AG09309 (cell line): ENCODE results near the gene CD58.

Experiments used
- DNase-seq: peaks from one replicate; pipeline ENCODE4 v3.0.0-alpha.2; 2010; ENCODE audit warnings: low read depth
- H3K4me3 ChIP-seq: 2 replicates; pipeline ENCODE4 v1.5.1; 2011; ENCODE audit warnings: mild to moderate bottlenecking, low read depth, low read length, moderate library complexity; ENCODE audit not compliant: control insufficient read depth
- TF ChIP-seq, protein P1 (sequence below): IDR thresholded peaks from 2 replicates; pipeline ENCODE4 v1.5.1; 2011; ENCODE audit warnings: mild to moderate bottlenecking, low read depth, low read length, inconsistent platforms; ENCODE audit not compliant: insufficient read depth, control insufficient read depth; ENCODE audit errors: missing control alignments

CD58 gene

DNA sequence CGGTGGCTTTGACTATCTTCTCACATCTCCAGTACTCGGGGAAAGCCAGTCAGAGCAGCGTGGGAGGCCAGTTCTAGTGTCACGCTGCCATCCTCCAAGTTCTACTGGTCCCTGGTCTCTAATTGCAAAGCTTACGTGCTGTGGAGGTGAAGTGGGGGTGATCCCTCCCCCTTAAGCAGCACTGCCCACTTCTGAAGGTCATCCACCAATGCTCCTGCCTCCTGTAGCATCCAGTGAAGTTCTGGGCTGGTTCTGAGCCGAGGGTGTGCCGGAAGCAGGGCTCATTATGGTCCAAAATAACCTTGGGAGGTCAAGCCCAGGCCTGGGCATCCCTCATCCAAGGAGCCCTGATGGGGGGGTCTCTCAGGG, 95.0 kb downstream of the CD58 start:
- H3K4me3 ChIP-seq = no peak overlapping the region
- TF ChIP-seq, protein P1, sequence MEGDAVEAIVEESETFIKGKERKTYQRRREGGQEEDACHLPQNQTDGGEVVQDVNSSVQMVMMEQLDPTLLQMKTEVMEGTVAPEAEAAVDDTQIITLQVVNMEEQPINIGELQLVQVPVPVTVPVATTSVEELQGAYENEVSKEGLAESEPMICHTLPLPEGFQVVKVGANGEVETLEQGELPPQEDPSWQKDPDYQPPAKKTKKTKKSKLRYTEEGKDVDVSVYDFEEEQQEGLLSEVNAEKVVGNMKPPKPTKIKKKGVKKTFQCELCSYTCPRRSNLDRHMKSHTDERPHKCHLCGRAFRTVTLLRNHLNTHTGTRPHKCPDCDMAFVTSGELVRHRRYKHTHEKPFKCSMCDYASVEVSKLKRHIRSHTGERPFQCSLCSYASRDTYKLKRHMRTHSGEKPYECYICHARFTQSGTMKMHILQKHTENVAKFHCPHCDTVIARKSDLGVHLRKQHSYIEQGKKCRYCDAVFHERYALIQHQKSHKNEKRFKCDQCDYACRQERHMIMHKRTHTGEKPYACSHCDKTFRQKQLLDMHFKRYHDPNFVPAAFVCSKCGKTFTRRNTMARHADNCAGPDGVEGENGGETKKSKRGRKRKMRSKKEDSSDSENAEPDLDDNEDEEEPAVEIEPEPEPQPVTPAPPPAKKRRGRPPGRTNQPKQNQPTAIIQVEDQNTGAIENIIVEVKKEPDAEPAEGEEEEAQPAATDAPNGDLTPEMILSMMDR = no peak
- no peak for DNase-seq

DNA sequence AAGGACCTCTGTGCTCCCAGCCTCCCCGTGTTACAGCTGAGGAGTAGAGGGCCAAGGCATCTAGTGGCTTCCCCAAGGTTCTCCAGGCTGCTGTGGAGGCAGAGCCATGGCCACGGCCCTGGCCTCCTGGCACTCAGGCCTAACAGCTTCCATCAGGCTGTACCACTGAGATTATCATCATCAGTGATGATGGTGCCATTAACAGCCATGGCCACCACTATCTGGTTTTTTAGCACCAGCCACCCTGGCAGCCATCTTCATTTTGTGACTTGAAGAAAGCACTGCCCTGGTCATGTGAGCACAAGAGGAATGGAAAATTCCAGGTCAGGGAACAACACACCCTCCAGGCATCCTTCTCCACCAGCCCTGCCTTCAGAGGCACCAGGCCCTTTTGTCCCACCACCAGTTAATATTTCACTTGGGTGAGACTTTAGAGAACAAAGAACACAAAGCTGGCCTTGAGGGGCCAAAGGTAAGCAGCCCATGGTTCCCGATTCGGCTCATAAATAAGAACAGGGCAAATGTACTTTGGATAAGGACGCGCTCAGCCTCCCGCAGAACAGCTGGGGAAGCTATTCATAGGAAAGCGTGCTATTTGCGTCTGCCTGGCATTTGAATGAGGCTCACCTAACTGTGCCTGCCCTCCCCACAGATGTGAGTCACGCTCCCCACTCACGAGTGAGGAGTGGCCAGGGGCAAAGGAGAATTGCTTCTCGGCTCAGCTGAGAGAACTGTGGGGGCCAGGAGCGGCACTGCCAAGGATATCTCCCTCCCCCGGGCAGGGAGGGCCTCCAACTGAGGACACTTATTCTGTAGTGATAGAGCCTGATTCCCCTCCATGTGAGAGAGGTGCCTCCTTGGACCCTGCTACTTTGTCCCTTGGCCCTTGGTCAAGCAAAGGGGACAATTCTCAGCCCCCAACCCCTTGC, 95.6 kb downstream of the CD58 start:
- TF ChIP-seq, protein P1 = no peak
- no peak overlapping the region for H3K4me3 ChIP-seq
- no peak for DNase-seq

DNA sequence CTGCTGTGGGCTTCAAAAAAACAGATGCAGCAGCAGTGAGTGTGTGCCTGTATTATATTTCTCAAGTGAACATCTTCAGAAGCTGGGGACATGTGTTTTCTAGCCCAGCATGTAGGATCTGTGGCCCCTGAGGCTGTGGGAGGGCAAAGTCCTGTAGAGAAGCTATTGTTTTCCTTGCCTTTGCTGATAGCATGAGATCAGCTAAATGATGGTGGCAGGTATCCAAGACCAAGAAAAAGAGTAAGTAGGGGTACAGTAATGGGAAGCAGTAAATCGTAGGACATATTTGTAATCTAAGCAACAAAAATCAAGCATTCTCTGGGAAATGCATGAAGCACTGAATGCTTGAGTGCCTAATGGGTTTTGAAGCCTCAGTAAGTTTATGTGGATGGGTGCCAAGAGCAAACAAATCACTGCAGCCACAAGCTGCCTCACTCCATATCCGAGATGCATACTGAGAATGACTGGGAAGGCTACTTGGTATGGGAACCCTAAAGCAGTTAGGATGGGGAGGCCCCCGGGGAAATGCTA, 98.3 kb downstream of the CD58 start:
- no peak overlapping the region for H3K4me3 ChIP-seq
- DNase-seq = no peak
- TF ChIP-seq, protein P1 = no peak

DNA sequence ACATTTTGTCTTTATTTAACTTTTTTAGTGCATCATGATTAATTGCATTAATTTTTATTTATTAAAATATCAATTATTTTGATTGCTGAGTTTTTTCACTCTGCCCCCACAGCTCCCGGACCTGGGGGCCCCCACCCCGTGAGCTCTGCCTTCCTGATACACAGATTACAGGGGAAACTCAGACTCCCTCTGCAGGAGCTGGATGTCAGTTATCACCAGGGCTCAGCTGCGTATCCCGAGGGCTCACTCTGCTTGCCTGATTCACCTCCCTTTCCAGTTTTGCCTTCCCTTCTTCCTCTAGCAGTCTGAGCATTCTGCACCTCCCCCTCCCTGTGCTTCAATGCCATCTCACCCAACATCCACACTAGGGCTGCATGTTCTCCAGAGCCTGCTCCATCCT, 99.6 kb downstream of the CD58 start:
- H3K4me3 ChIP-seq = no peak overlapping the region
- DNase-seq = no peak
- TF ChIP-seq, protein P1 = no peak

DNA sequence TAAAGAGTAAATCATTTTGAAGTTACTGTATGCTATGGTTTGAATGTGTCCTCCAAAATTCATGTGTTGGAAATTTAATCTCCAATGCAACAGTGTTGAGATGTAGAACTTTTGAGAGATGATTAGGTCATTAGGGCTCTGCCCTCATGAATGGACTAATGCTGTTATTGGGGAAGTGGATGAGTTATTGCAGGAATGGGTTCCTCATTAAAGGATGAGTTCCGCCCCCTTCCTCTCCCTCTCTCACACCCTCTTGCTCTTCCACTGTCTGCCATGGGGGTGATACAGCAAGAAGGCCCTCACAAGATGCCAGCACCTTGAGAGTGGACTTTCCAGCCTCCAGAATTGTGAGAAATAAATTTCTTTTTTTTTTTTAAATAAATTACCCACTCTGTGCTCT, 100.2 kb downstream of the CD58 start:
- no peak overlapping the region for H3K4me3 ChIP-seq
- no peak for DNase-seq
- TF ChIP-seq, protein P1 = no peak

DNA sequence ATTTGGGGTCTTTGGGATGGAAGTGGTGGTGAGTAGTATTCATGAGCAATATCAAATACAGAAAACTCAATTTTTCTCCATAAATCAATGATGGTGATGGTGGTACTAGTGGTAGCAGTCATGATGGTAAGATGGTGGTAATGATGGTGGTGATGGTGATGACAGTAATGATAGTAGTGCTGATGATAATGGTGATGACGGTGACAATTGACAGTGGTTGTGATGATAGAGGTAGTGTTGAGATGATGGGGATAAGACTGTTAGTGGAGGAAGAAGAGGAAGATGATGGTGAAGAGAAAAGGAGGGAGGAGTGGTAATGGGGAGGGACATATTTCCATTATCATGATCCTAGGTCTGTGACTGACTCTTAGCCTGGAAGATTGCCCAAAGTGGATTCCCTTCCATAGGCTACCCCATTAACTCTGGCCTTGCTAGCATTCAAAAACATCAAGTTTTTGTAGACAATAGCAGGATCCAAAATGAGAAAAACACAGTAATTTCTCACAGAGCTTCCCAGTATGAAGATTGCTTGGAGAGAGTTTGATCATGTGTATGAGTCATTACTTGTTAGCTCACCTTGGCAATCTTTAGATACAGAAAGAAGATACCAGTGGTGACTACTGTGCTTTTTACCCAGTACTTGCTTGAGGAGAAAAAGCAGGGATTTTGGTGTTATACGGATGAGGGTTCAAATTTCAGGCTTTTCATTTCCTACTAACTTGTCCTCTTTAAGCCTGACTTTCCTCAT, 103.8 kb downstream of the CD58 start:
- no peak for DNase-seq
- no peak overlapping the region for H3K4me3 ChIP-seq
- TF ChIP-seq, protein P1 = no peak
